HG02852 (cell line): ENCODE data around the gene UBAC1.
"Not testable (repeated sequence)": the region's sequence is repeated elsewhere in the genome, so short reads cannot be mapped to it uniquely, and the experiment has no call there.

ENCODE experiments used
- ATAC-seq: cut with Tn5 transposase; IDR thresholded peaks from one replicate; pipeline ENCODE4 v1.9.1; 2021; ENCODE audit warnings: mild to moderate bottlenecking, moderate library complexity; ENCODE audit not compliant: unreplicated experiment

UBAC1 gene

GRCh38 chr9:135923508-135923907 is 37.7 kb downstream of the UBAC1 start:
- ATAC-seq: no peak

- no peak for ATAC-seq
Observed at GRCh38 chr9:135921749-135922310, 39.3 kb downstream of the UBAC1 start.

- no peak for ATAC-seq
Observed at GRCh38 chr9:135920973-135921585, 40.1 kb downstream of the UBAC1 start.

DNA sequence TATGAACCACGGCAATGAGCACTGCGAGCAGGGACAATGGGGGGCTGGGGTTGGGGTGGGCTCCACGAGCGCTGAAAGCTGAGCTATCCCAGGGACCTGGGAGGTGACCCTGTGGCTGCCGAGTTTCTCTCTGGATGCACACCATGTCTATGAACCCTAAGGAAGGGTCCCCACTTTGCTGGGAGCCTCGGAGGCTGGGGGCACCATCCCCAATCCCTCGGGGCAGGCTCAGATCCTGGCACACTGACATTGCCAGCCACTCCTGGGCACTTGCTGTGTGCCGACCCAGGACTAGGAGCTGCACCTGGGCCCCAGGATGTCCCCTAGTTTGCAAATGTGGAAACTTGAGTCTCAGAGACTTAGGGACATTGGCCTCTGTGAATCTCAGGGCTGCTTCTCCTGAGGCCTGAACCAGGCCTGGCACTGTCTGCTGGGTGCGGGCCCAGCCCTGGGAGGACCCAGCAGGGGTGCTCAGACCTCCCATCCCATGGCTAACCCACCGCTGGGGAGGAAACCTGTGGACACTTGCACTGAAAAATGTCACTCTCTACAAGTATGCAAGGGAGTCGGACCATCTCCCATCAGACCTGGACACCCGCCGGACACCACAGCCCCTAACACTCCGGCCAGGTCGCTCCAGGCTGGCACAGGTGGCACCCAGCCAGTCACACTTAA is 40.8 kb downstream of the UBAC1 start:
- ATAC-seq: no peak

GRCh38 chr9:135919318-135919890 is 41.8 kb downstream of the UBAC1 start:
- ATAC-seq: no peak

DNA sequence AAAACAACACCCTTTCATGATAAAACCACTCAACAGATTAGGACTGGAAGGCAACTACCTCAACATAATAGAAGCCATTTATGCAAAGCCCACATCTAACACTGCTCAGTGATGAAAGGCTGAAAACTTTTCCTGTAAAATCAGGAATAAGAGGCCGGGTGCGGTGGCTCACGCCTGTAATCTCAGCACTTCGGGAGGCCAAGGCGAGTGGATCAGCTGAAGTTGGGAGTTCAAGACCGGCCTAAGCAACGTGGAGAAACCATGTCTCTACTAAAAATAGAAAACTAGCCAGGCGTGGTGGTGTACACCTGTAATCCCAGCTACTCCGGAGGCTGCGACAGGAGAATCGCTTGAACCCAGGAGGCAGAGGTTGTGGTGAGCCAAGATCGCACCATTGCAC is 44.9 kb downstream of the UBAC1 start:
- not testable (repeated sequence) for ATAC-seq

GRCh38 chr9:135914921-135915320 is 46.3 kb downstream of the UBAC1 start:
- ATAC-seq: no peak

GRCh38 chr9:135911233-135911632 is 49.9 kb downstream of the UBAC1 start:
- ATAC-seq: not testable (repeated sequence)

DNA sequence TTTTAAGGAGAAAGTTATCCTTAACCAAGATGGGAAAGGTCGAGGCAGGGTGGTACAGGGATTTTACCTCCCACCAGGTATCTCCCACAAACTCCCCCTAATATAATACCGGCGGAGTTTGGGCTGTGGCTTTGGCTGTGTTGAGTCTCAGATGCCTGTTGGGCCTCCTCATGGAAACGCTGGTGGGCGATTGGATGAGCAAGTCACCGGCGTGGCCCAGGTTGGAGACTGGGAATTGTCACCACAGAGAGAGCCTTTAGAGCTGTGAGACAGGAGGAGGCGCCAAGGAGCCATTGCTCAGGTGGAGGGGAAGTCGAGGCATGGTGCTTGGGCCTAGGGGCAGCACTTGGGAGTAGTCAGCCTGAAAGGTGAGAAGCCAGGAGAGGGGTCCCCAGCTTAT is 50.4 kb downstream of the UBAC1 start:
- no peak for ATAC-seq

DNA sequence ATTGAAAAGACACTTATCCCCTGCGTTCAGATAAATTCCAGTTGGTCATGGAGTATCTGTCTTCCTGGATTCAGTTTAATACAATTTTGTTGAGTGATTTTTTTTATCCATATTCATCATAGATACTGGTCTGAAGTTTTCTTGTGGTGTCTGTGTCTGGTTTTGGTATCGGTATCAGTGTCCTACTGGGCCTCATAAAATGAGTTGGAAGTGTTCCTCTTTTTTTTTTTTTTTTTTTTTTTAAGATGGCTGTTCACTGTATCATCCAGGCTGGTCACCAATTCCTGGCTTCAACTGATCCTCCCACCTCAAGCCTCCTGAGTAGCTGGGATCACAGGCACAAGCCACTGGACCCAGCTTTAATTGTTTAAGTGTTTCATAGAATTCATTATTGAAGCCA is 51.0 kb downstream of the UBAC1 start:
- ATAC-seq: no peak

- ATAC-seq: no peak
Observed at GRCh38 chr9:135909371-135909770, 51.8 kb downstream of the UBAC1 start.

- ATAC-seq: no peak
Observed at GRCh38 chr9:135908754-135909204, 52.4 kb downstream of the UBAC1 start.

- peak; percentile 6 for ATAC-seq
Observed at GRCh38 chr9:135908093-135908753, 53.0 kb downstream of the UBAC1 start.

DNA sequence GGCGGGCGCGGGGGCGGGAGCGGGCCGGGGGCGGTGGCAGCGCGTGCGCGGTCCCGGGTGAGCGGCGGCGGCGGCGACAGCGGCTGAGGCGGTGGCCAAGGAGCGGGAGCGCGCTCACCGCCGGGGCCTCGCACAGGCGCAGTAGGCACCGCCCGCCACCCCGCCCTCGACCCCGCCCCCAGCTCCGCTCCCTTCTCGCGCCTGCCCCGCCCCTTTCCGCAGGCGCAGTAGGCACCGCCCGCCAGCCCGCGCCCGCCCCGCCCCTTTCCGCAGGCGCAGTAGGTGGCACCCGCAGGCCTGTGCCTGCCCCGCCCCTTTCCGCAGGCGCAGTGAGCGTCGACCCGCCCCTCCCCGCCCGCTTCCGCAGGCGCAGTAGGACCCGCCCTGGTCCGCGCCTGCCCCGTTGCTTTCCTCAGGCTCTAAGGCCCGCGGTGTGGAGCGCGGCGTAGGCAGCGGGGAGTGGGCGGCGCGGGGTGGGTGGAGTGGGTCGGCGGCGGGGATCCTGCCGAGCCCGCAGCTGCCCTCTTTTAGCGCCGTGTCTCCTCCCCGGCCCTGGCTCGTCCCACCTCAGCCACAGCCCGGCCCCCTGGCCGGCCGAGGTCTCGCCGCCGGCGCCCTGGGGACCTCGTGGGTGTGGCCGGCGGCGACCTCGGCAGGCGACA is 53.6 kb downstream of the UBAC1 start, which contains the start of gene CAMSAP1:
Gene CAMSAP1 (minus strand): TSS at position 116 of the 662 bp plus-strand sequence. CDS start 387 bp downstream, outside the sequence.
- ATAC-seq: peak; percentile 71

DNA sequence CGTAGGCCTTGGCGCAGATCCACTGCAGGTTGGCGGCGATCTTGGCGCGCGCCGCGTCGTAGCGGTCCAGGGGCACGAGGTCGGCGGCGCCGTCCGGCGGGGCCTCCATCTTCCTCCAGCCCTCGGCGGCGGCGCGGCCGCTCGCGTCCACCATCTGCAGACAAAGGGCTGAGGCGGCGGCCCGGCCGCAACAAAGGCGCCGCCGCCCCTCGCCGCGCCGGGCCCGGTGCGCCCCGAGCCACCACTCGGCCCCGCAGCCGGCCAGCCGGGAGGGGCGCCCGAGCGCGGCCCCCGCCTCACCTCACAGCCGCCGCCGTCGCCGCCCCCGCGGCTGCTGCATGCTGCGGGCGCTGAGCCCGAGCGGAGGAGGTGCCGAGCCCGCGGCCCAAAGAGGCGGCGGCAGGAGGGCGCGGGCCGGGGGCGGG is 54.2 kb downstream of the UBAC1 start:
- ATAC-seq: peak; percentile 32

DNA sequence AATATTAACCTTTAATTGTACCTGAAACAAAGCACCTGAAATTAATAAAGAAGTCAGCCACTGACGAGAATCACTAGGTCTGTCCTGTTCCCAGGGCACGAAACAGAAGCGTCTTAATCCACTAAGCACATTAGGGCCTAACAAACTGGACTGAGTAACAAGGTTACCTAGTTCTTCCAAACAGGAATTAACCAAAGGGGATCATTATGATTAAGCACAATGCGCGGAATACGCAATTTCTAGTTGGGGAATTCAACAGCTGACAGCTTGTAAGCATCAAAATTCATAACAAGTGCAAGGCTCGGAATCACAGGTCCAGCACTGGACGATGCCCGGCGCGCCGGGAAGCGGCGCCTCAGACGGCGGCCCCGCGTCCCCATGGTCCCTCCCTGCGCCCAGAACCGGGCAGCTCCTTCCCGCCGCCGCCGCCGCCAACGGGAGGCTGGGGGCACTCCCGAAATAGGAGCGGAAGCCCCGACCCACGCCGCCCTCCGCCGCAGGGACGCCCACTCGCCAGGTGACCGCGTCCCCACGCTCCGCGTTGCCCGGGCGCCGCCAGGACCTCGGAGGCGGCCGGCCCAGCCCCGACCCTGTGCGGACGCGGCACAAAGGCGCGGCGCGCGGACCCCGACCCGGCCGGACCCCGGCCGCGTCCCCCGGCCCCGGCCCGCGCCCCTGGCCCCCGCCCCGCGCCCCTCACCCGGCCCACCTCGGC is 54.7 kb downstream of the UBAC1 start:
- ATAC-seq: peak; percentile 10

GRCh38 chr9:135905380-135906258 is 55.6 kb downstream of the UBAC1 start:
- no peak for ATAC-seq

- ATAC-seq: no peak
Observed at GRCh38 chr9:135903786-135904520, 57.2 kb downstream of the UBAC1 start.

- ATAC-seq: no peak
Observed at GRCh38 chr9:135903358-135903656, 57.9 kb downstream of the UBAC1 start.
